CD8-positive, alpha-beta memory T cell (primary cell): ENCODE measurements around the gene TRAM2. TPM values are rescaled to one million over a fixed set of nuclear protein-coding genes. Genes with fewer than 3 reads are reported as not detected.

ENCODE experiments used
- CTCF ChIA-PET: fragments of 350-600 bp; sonication (Branson Sonifier 250); formaldehyde crosslinking; loops from one replicate; lab custom pipeline; 2021; ENCODE audit warnings: antibody characterized with exemption; lab: Charles Lee
- POLR2A ChIA-PET: fragments of 350-600 bp; sonication (Branson Sonifier 250); formaldehyde crosslinking; loops from one replicate; lab custom pipeline; 2021; ENCODE audit warnings: antibody characterized with exemption; lab: Charles Lee
- DNase-seq, 5 donors: peaks; one replicate each; pipeline versions ENCODE4 v3.0.0 to v3.0.0-alpha.2; 2020 to 2022; ENCODE audit warnings: mixed read lengths in 1 of 5
- H3K27ac ChIP-seq: one replicate; pipeline ENCODE4 v1.7.0; 2013; ENCODE audit warnings: low read depth, mild to moderate bottlenecking, low read length, moderate library complexity
- H3K27me3 ChIP-seq: 2 replicates; pipeline ENCODE4 v1.7.0; 2013; ENCODE audit warnings: low read length, mild to moderate bottlenecking; ENCODE audit not compliant: insufficient read depth, poor library complexity, severe bottlenecking
- H3K36me3 ChIP-seq: 2 replicates; pipeline ENCODE4 v1.7.0; 2013; ENCODE audit warnings: mild to moderate bottlenecking, low read length, moderate library complexity; ENCODE audit not compliant: insufficient read depth
- H3K4me1 ChIP-seq: 2 replicates; pipeline ENCODE4 v1.7.0; 2013; ENCODE audit warnings: mild to moderate bottlenecking, low read length, moderate library complexity; ENCODE audit not compliant: insufficient read depth
- H3K4me3 ChIP-seq: 2 replicates; pipeline ENCODE4 v1.7.0; 2013; ENCODE audit warnings: mild to moderate bottlenecking, low read length
- H3K9me3 ChIP-seq: 2 replicates; pipeline ENCODE4 v1.7.0; 2013; ENCODE audit warnings: mild to moderate bottlenecking, low read length
- H3K27ac Mint-ChIP-seq, 8 donors: one replicate each; pipeline ENCODE4 v1.8.0; 2020 to 2021; ENCODE audit warnings: mixed read lengths in 8 of 8, mild to moderate bottlenecking in 6 of 8, inconsistent platforms in 3 of 8, moderate library complexity in 3 of 8
- H3K27me3 Mint-ChIP-seq, 2 donors: one replicate each; pipeline ENCODE4 v1.8.0; 2020 to 2021; ENCODE audit warnings: mixed read lengths in 2 of 2, mild to moderate bottlenecking in 1 of 2, moderate library complexity in 1 of 2
- H3K36me3 Mint-ChIP-seq, 3 donors: one replicate each; pipeline ENCODE4 v1.8.0; 2020 to 2021; ENCODE audit warnings: mixed read lengths in 3 of 3, inconsistent platforms in 1 of 3, mild to moderate bottlenecking in 1 of 3
- H3K4me1 Mint-ChIP-seq, 3 donors: one replicate each; pipeline ENCODE4 v1.8.0; 2020 to 2021; ENCODE audit warnings: mixed read lengths in 3 of 3, inconsistent platforms in 1 of 3, mild to moderate bottlenecking in 1 of 3
- H3K4me3 Mint-ChIP-seq, 7 donors: one replicate each; pipeline ENCODE4 v1.8.0; 2020 to 2021; ENCODE audit warnings: mixed read lengths in 7 of 7, mild to moderate bottlenecking in 6 of 7, moderate library complexity in 4 of 7, inconsistent platforms in 2 of 7
- H3K9me3 Mint-ChIP-seq, 5 donors: one replicate each; pipeline ENCODE4 v1.8.0; 2020 to 2022; ENCODE audit warnings: mixed read lengths in 5 of 5, mild to moderate bottlenecking in 3 of 5, moderate library complexity in 2 of 5, inconsistent platforms in 1 of 5
- polyA plus RNA-seq: library from polyadenylated mRNA; unstranded; fragments of 300-500 nt; fragmentation: Illumina TruSeq; gene quantifications from one replicate; pipeline ENCODE4 v1.2.3, GENCODE V29; 2021
- total RNA-seq, 2 experiments: library from RNA; stranded (reverse); gene quantifications; one replicate each; pipeline ENCODE4 v1.2.3, GENCODE V29; 2021

The TRAM2 gene
- total and polyA plus RNA-seq, 3 experiments from 2014 or later, result 3.7 to 5.0 (median 4.1) TPM

GRCh38 chr6:52573295-52573694 is 3.6 kb downstream of the TRAM2 start:
- Mint-ChIP-seq H3K27me3 (peaks cover 0 to 2% of the 10 kb centered on the region in 2 donors), H3K27ac (peak overlapping the region in 6 of 8 donors; percentile 15 to 94 (median 75)), H3K4me1 (peaks cover 53 to 84% (median 64%) of the 10 kb centered on the region in 3 donors), H3K9me3 (no peaks in the 10 kb centered on the region), H3K36me3 (peaks cover 0 to 2% (median 0%) of the 10 kb centered on the region in 3 donors), H3K4me3 (peak overlapping the region in 1 of 7 donors; percentile 73)
- no peak overlapping the region for H3K27ac ChIP-seq
- DNase-seq, result no peak
- H3K4me1 ChIP-seq, result peaks cover 45% of the 10 kb centered on the region
- POLR2A ChIA-PET, result no interaction called here
- CTCF ChIA-PET, result interaction anchor here (2.0 kb wide), 1 partner anchor 79 kb away, joined by 7 read pairs; no protein-coding TSS in a partner anchor
- no peaks in the 10 kb centered on the region for H3K27me3 ChIP-seq
- no peaks in the 10 kb centered on the region for H3K9me3 ChIP-seq
- H3K36me3 ChIP-seq, result no peaks in the 10 kb centered on the region
- H3K4me3 ChIP-seq, result no peak overlapping the region

GRCh38 chr6:52572536-52572935 is 4.3 kb downstream of the TRAM2 start:
- Mint-ChIP-seq H3K27me3 (peaks cover 0 to 2% of the 10 kb centered on the region in 2 donors), H3K36me3 (peaks cover 0 to 2% (median 0%) of the 10 kb centered on the region in 3 donors), H3K27ac (peak overlapping the region in 4 of 8 donors; percentile 15 to 70 (median 33)), H3K4me3 (peak overlapping the region in 1 of 7 donors; percentile 19), H3K4me1 (peaks cover 55 to 84% (median 69%) of the 10 kb centered on the region in 3 donors), H3K9me3 (no peaks in the 10 kb centered on the region)
- Histone ChIP-seq H3K27me3 (no peaks in the 10 kb centered on the region), H3K9me3 (no peaks in the 10 kb centered on the region), H3K36me3 (no peaks in the 10 kb centered on the region), H3K27ac (no peak overlapping the region), H3K4me1 (peaks cover 41% of the 10 kb centered on the region), H3K4me3 (no peak overlapping the region)
- DNase-seq, result no peak
- ChIA-PET POLR2A (no interaction called here), CTCF (interaction anchor here (0.6 to 2.0 kb wide), 2 partner anchors 79 to 290 kb away, joined by 4 to 7 read pairs; no protein-coding TSS in a partner anchor)

GRCh38 chr6:52571099-52571755 is 5.6 kb downstream of the TRAM2 start:
- H3K4me3 ChIP-seq, result no peak overlapping the region
- peaks cover 0 to 2% of the 10 kb centered on the region in 2 donors for H3K27me3 Mint-ChIP-seq
- H3K27ac ChIP-seq, result no peak overlapping the region
- no peak overlapping the region for H3K4me3 Mint-ChIP-seq
- H3K27me3 ChIP-seq, result no peaks in the 10 kb centered on the region
- ChIA-PET POLR2A (no interaction called here), CTCF (interaction anchor here (0.8 to 2.0 kb wide), 2 partner anchors 27 to 81 kb away, joined by 3 to 7 read pairs; no protein-coding TSS in a partner anchor)
- no peaks in the 10 kb centered on the region for H3K9me3 ChIP-seq
- H3K36me3 ChIP-seq, result no peaks in the 10 kb centered on the region
- no peak for DNase-seq
- peaks cover 62 to 91% (median 75%) of the 10 kb centered on the region in 3 donors for H3K4me1 Mint-ChIP-seq
- H3K4me1 ChIP-seq, result peaks cover 45% of the 10 kb centered on the region
- no peaks in the 10 kb centered on the region for H3K9me3 Mint-ChIP-seq
- H3K27ac Mint-ChIP-seq, result peak overlapping the region in 2 of 8 donors; percentile 17 to 61
- H3K36me3 Mint-ChIP-seq, result peaks cover 0 to 1% (median 0%) of the 10 kb centered on the region in 3 donors

GRCh38 chr6:52570291-52570700 is 6.6 kb downstream of the TRAM2 start:
- Mint-ChIP-seq H3K27me3 (peaks cover 0 to 2% of the 10 kb centered on the region in 2 donors), H3K4me1 (peaks cover 57 to 91% (median 75%) of the 10 kb centered on the region in 3 donors), H3K36me3 (peaks cover 0 to 1% (median 0%) of the 10 kb centered on the region in 3 donors), H3K4me3 (no peak overlapping the region), H3K27ac (no peak overlapping the region), H3K9me3 (no peaks in the 10 kb centered on the region)
- no peak for DNase-seq
- POLR2A ChIA-PET, result no interaction called here
- Histone ChIP-seq H3K4me3 (no peak overlapping the region), H3K27me3 (no peaks in the 10 kb centered on the region), H3K9me3 (no peaks in the 10 kb centered on the region), H3K27ac (no peak overlapping the region), H3K4me1 (peaks cover 41% of the 10 kb centered on the region), H3K36me3 (no peaks in the 10 kb centered on the region)
- CTCF ChIA-PET, result interaction anchor here (0.8 kb wide), 1 partner anchor 27 kb away, joined by 3 read pairs; no protein-coding TSS in a partner anchor

- H3K27ac ChIP-seq, result no peak overlapping the region
- H3K4me3 Mint-ChIP-seq, result no peak overlapping the region
- H3K9me3 ChIP-seq, result no peaks in the 10 kb centered on the region
- ChIA-PET CTCF (no interaction called here), POLR2A (no interaction called here)
- H3K9me3 Mint-ChIP-seq, result no peaks in the 10 kb centered on the region
- DNase-seq, result no peak
- no peak overlapping the region for H3K4me3 ChIP-seq
- H3K36me3 Mint-ChIP-seq, result peaks cover 0 to 2% (median 1%) of the 10 kb centered on the region in 3 donors
- no peaks in the 10 kb centered on the region for H3K36me3 ChIP-seq
- peaks cover 48 to 87% (median 72%) of the 10 kb centered on the region in 3 donors for H3K4me1 Mint-ChIP-seq
- H3K27ac Mint-ChIP-seq, result peak overlapping the region in 1 of 8 donors; percentile 11
- H3K27me3 Mint-ChIP-seq, result peaks cover 0 to 4% of the 10 kb centered on the region in 2 donors
- peaks cover 21% of the 10 kb centered on the region for H3K4me1 ChIP-seq
- no peaks in the 10 kb centered on the region for H3K27me3 ChIP-seq
Observed at GRCh38 chr6:52568320-52568719, 8.5 kb downstream of the TRAM2 start.

- POLR2A ChIA-PET, result no interaction called here
- Histone ChIP-seq H3K4me3 (no peak overlapping the region), H3K9me3 (no peaks in the 10 kb centered on the region), H3K36me3 (no peaks in the 10 kb centered on the region), H3K4me1 (peaks cover 13% of the 10 kb centered on the region), H3K27me3 (no peaks in the 10 kb centered on the region), H3K27ac (no peak overlapping the region)
- no peak for DNase-seq
- H3K27me3 Mint-ChIP-seq, result peaks cover 0 to 3% of the 10 kb centered on the region in 2 donors
- H3K4me3 Mint-ChIP-seq, result peak overlapping the region in 1 of 7 donors; percentile 22
- H3K27ac Mint-ChIP-seq, result peak overlapping the region in 3 of 8 donors; percentile 12 to 44 (median 33)
- no peaks in the 10 kb centered on the region for H3K9me3 Mint-ChIP-seq
- H3K36me3 Mint-ChIP-seq, result peaks cover 0 to 4% (median 2%) of the 10 kb centered on the region in 3 donors
- peaks cover 41 to 83% (median 68%) of the 10 kb centered on the region in 3 donors for H3K4me1 Mint-ChIP-seq
- CTCF ChIA-PET, result interaction anchor here (1.2 to 2.4 kb wide), 2 partner anchors 10 to 11 kb away, joined by 5 read pairs; partner anchors contain the start of gene TRAM2
Observed at GRCh38 chr6:52566853-52567279, 10.0 kb downstream of the TRAM2 start.

- H3K27ac ChIP-seq, result no peak overlapping the region
Observed at GRCh38 chr6:52566201-52566600, 10.7 kb downstream of the TRAM2 start.

GRCh38 chr6:52564856-52565255 is 12.0 kb downstream of the TRAM2 start:
- no peaks in the 10 kb centered on the region for H3K27me3 ChIP-seq
- POLR2A ChIA-PET, result no interaction called here
- H3K9me3 ChIP-seq, result no peaks in the 10 kb centered on the region
- H3K4me3 ChIP-seq, result no peak overlapping the region
- no peak overlapping the region for H3K27ac ChIP-seq
- Mint-ChIP-seq H3K9me3 (no peaks in the 10 kb centered on the region), H3K36me3 (peaks cover 4 to 7% (median 4%) of the 10 kb centered on the region in 3 donors), H3K4me3 (no peak overlapping the region), H3K27ac (peak overlapping the region in 1 of 8 donors; percentile 15), H3K4me1 (peaks cover 37 to 74% (median 64%) of the 10 kb centered on the region in 3 donors), H3K27me3 (peaks cover 0 to 2% of the 10 kb centered on the region in 2 donors)
- H3K4me1 ChIP-seq, result peaks cover 13% of the 10 kb centered on the region
- no peaks in the 10 kb centered on the region for H3K36me3 ChIP-seq
- CTCF ChIA-PET, result no interaction called here
- no peak for DNase-seq

More at GRCh38 chr6:52566201-52566600, 10.7 kb downstream of the TRAM2 start:
- Histone ChIP-seq H3K4me3 (no peak overlapping the region), H3K9me3 (no peaks in the 10 kb centered on the region), H3K36me3 (no peaks in the 10 kb centered on the region), H3K27me3 (no peaks in the 10 kb centered on the region), H3K4me1 (peaks cover 13% of the 10 kb centered on the region)
- Mint-ChIP-seq H3K36me3 (peaks cover 0 to 4% (median 2%) of the 10 kb centered on the region in 3 donors), H3K27me3 (peaks cover 0 to 2% of the 10 kb centered on the region in 2 donors), H3K27ac (peak overlapping the region in 2 of 8 donors; percentile 12 to 44), H3K4me1 (peaks cover 35 to 76% (median 63%) of the 10 kb centered on the region in 3 donors), H3K4me3 (peak overlapping the region in 2 of 7 donors; percentile 26 to 33), H3K9me3 (no peaks in the 10 kb centered on the region)
- DNase-seq, result no peak
- CTCF ChIA-PET, result interaction anchor here (1.2 to 2.4 kb wide), 2 partner anchors 10 kb away, joined by 5 read pairs; partner anchors contain the start of gene TRAM2
- POLR2A ChIA-PET, result no interaction called here
